Stimulated activated CD4-positive, alpha-beta T cell treated with anti-CD3 and anti-CD28 coated beads, Interleukin-15, amount 100 ng/mL, for 48 hours (primary cell): ENCODE measurements around the gene HSD11B2.

Source experiments
- DNase-seq, 2 donors: peaks; one replicate each; pipeline ENCODE4 v3.0.0-alpha.2; 2020; ENCODE audit warnings: low read depth in 2 of 2

The HSD11B2 gene

GRCh38 chr16:67451704-67452435, 20.9 kb downstream of the HSD11B2 start:
- DNase-seq, result no peak

- DNase-seq, result no peak
These were observed 23.2 kb downstream of the HSD11B2 start for GRCh38 chr16:67454104-67454503.

GRCh38 chr16:67454852-67455251, 23.9 kb downstream of the HSD11B2 start:
- no peak for DNase-seq

- no peak for DNase-seq
These were observed 25.6 kb downstream of the HSD11B2 start for GRCh38 chr16:67456391-67457081.

GRCh38 chr16:67457611-67458010, 26.7 kb downstream of the HSD11B2 start:
- no peak for DNase-seq

- DNase-seq, result no peak
These were observed 27.3 kb downstream of the HSD11B2 start for GRCh38 chr16:67458121-67458641.

- DNase-seq, result no peak
These were observed 28.3 kb downstream of the HSD11B2 start for GRCh38 chr16:67459066-67459860.

- DNase-seq, result no peak
These were observed 28.9 kb downstream of the HSD11B2 start for GRCh38 chr16:67459861-67460150.

GRCh38 chr16:67460168-67460567, 29.2 kb downstream of the HSD11B2 start:
- DNase-seq, result no peak

GRCh38 chr16:67460961-67461360, 30.0 kb downstream of the HSD11B2 start:
- DNase-seq, result no peak

- no peak for DNase-seq
These were observed 30.8 kb downstream of the HSD11B2 start for GRCh38 chr16:67461600-67462278.

- no peak for DNase-seq
These were observed 31.3 kb downstream of the HSD11B2 start for GRCh38 chr16:67462279-67462655.

- no peak for DNase-seq
These were observed 32.1 kb downstream of the HSD11B2 start for GRCh38 chr16:67463059-67463458.

- no peak for DNase-seq
These were observed 32.8 kb downstream of the HSD11B2 start for GRCh38 chr16:67463691-67464090.

GRCh38 chr16:67464565-67464964, 33.6 kb downstream of the HSD11B2 start:
- no peak for DNase-seq

- DNase-seq, result no peak
These were observed 35.7 kb downstream of the HSD11B2 start for GRCh38 chr16:67466581-67466980.

GRCh38 chr16:67468731-67469130, 37.8 kb downstream of the HSD11B2 start:
- no peak for DNase-seq

GRCh38 chr16:67470359-67470758, 39.4 kb downstream of the HSD11B2 start:
- DNase-seq, result no peak

- DNase-seq, result no peak
These were observed 41.0 kb downstream of the HSD11B2 start for GRCh38 chr16:67471758-67472384.

GRCh38 chr16:67474551-67475455, 43.9 kb downstream of the HSD11B2 start:
- no peak for DNase-seq
